RWPE1 (cell line): ENCODE results near the gene KCND3.

Experiments
- CTCF ChIA-PET: fragments of 350-600 bp; sonication (Branson Sonifier 250); formaldehyde crosslinking; extraction: SDS; loops from one replicate; lab custom pipeline; 2021; lab: Yijun Ruan, JAX
- POLR2A ChIA-PET: fragments of 400-600 bp; formaldehyde crosslinking; extraction: SDS; loops from one replicate; lab custom pipeline; 2020; ENCODE audit warnings: antibody characterized with exemption; ENCODE audit not compliant: low non-redundant PET; lab: Yijun Ruan, JAX
- DNase-seq: peaks from one replicate; pipeline ENCODE4 v3.0.0; 2012; ENCODE audit warnings: low spot score
- H3K27ac ChIP-seq: fragments of 450-650 bp; 2 replicates; pipeline ENCODE4 v1.5.1; 2017
- TF ChIP-seq, protein P1 (sequence below): fragments of 450-650 bp; conservative IDR thresholded peaks from 2 replicates; pipeline ENCODE4 v1.5.1; 2017; ENCODE audit warnings: low read depth, mild to moderate bottlenecking

The KCND3 gene

DNA sequence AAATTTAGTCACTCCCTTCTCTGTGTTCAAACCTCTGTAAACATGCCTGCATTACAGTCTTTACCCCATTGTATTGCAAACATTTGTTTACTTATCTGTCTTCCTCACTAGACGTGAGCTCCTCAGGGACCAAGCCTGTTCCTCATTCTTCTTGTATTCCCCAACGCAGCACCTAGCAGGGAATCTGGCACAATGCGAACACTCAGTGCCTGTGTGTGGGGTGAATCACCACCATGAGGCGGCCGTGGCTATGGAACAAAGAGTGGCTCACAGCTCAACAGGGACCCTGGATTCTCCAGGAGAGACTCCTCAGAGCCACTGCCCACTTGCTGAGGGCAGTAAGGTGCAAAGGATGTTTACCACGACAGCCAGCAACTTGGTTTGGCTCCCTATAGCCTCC, 137.9 kb downstream of the KCND3 start:
- no peak for DNase-seq
- no peak overlapping the region for H3K27ac ChIP-seq
- TF ChIP-seq, protein P1, sequence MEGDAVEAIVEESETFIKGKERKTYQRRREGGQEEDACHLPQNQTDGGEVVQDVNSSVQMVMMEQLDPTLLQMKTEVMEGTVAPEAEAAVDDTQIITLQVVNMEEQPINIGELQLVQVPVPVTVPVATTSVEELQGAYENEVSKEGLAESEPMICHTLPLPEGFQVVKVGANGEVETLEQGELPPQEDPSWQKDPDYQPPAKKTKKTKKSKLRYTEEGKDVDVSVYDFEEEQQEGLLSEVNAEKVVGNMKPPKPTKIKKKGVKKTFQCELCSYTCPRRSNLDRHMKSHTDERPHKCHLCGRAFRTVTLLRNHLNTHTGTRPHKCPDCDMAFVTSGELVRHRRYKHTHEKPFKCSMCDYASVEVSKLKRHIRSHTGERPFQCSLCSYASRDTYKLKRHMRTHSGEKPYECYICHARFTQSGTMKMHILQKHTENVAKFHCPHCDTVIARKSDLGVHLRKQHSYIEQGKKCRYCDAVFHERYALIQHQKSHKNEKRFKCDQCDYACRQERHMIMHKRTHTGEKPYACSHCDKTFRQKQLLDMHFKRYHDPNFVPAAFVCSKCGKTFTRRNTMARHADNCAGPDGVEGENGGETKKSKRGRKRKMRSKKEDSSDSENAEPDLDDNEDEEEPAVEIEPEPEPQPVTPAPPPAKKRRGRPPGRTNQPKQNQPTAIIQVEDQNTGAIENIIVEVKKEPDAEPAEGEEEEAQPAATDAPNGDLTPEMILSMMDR, result no peak
- POLR2A ChIA-PET, result no interaction called here
- CTCF ChIA-PET, result interaction anchor here (1.0 kb wide), 1 partner anchor 129 kb away, joined by 3 read pairs; no protein-coding TSS in a partner anchor

DNA sequence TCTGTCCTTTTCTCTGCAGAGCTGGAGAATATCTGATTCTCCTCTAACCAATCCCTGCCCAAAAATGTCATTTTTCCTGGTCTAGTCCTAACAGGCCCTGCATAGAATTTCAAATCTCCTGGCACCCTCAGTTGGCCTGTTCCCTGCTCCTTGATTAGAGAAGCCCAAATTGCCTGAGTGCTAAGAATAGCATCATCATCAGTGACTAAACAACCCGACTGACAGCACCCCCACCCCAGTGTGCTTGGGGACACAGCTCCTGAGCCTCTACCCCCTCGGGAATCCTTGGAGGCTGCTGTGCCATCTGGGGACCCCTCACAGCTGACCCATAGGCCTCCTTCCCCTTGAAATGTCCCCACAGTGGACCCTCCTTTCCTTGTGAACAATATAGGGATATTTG, 139.4 kb downstream of the KCND3 start:
- TF ChIP-seq, protein P1, result no peak
- H3K27ac ChIP-seq, result no peak overlapping the region
- ChIA-PET CTCF (no interaction called here), POLR2A (no interaction called here)
- no peak for DNase-seq

DNA sequence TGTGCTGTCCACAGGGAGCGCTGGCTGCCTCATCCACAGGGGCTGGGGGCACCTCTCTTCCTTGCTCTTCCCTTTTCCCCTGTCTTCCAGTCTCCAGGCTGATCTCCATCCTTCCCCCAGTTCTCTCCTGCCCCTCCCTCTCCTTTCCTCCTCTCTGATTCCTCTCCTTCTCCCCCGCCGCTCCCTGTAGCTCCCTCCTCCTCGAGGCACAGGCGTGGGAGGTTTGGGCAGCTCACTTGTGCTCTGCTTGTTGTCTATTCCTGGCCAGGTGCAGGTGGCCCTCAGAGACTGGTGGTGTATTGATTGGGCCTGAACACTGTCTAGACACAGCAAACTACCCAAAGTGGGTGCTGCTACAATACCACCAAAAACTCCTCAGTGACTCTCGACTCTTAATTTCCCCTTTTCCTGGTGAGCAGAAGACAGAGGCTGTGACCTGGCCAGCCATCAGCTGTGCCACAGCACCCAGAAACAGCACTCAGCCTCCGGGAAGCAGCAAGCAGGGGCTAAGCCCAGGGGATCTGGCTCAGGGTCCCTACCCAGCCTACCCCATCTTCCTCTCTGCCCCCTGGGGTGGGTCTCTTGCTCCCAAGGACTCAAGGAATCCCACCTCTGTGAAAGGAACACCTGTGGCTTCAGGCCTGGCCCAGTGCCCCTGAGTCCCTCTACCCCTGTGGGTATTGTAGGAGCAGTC, 140.5 kb downstream of the KCND3 start:
- ChIA-PET CTCF (no interaction called here), POLR2A (no interaction called here)
- DNase-seq, result no peak
- H3K27ac ChIP-seq, result no peak overlapping the region
- TF ChIP-seq, protein P1, result no peak

DNA sequence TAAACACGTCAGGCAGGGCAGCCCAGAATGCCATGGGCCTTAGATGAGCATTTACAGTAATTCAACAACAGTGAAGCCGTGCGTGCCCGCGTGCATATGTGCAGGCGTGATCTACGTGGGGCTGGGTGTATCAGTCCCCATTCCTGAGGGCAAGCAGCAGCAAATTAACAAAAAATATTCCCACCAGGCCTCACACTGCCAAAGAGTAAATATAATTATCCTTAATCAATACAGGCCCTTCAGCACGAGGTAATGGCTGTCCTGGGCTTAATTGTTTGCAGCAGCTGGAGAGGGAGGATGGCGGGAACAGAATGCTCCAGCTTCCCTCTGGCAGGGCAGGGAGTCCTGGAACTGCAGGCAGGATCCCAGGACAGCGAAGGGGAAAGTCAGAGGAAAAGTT, 142.0 kb downstream of the KCND3 start:
- ChIA-PET POLR2A (no interaction called here), CTCF (no interaction called here)
- H3K27ac ChIP-seq, result no peak overlapping the region
- TF ChIP-seq, protein P1, result no peak
- no peak for DNase-seq

DNA sequence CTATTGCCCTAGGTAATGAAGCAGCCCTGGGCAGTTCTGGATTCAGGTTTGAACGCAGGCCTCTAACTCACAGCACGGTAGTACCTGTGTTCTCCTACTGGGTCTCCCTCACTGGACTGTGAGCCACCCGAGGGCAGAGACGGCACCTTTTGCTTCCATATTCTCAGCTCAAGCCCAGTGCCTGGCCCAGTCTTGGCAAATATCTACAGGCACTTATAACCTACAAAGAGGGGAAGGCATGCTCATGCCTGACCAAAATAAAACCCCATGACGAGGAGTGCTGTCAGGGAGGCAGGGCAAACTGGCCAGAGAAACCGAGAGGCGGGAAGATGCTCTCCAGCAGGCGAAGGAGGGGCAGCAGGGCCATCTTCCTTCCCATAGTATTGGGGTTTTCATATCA, 142.6 kb downstream of the KCND3 start:
- DNase-seq, result no peak
- ChIA-PET POLR2A (no interaction called here), CTCF (no interaction called here)
- no peak overlapping the region for H3K27ac ChIP-seq
- TF ChIP-seq, protein P1, result no peak

DNA sequence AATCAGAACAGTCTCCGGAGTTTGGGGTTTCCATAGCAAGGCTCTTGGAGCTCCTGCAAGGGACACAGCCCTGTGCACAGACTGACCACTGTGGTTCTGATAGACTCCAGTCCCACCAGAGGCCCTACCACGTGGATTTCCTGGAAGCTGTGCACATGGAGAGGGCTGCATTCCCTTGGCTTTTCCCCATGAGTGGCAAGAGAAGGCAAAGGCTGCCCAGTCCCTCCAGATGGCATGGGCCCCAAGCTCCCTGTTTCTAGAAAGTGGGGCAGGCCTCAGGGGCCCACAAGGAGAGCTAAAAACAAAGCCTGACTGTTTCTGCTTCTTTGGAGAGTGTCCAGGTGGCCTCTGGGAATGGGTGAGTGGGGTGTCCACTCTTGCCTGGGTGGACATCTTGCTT, 146.3 kb downstream of the KCND3 start:
- ChIA-PET CTCF (interaction anchor here (1.5 kb wide), 1 partner anchor 9 kb away, joined by 3 read pairs; no protein-coding TSS in a partner anchor), POLR2A (no interaction called here)
- H3K27ac ChIP-seq, result no peak overlapping the region
- TF ChIP-seq, protein P1, result no peak
- DNase-seq, result no peak
